ENCODE results near the gene TMEM176A. TPM values are rescaled to one million over a fixed set of nuclear protein-coding genes. Genes with fewer than 3 reads are reported as not detected.

Gene TMEM176A
- polyA plus RNA-seq, 1 donor, result 21.5 TPM

GRCh38 chr7:150820148-150820547 is 19.6 kb downstream of the TMEM176A start:
- DNase-seq, result no peak

GRCh38 chr7:150820578-150821198 is 20.1 kb downstream of the TMEM176A start:
- no peak for DNase-seq

- no peak for DNase-seq
Observed at GRCh38 chr7:150823043-150823442, 22.5 kb downstream of the TMEM176A start.

- DNase-seq, result no peak
Observed at GRCh38 chr7:150823484-150824126, 23.0 kb downstream of the TMEM176A start.

- DNase-seq, result no peak
Observed at GRCh38 chr7:150824379-150825177, 24.0 kb downstream of the TMEM176A start.

- no peak for DNase-seq
Observed at GRCh38 chr7:150826061-150826849, 25.7 kb downstream of the TMEM176A start.

GRCh38 chr7:150828384-150828783 is 27.8 kb downstream of the TMEM176A start:
- DNase-seq, result no peak

- DNase-seq, result no peak
Observed at GRCh38 chr7:150829426-150829825, 28.9 kb downstream of the TMEM176A start.

- no peak for DNase-seq
Observed at GRCh38 chr7:150830937-150831336, 30.4 kb downstream of the TMEM176A start.

GRCh38 chr7:150831851-150832250 is 31.3 kb downstream of the TMEM176A start:
- no peak for DNase-seq

- DNase-seq, result no peak
Observed at GRCh38 chr7:150835019-150835418, 34.5 kb downstream of the TMEM176A start.

- DNase-seq, result no peak
Observed at GRCh38 chr7:150835702-150836280, 35.2 kb downstream of the TMEM176A start.

- no peak for DNase-seq
Observed at GRCh38 chr7:150838965-150839650, 38.5 kb downstream of the TMEM176A start.

GRCh38 chr7:150842018-150842417 is 41.4 kb downstream of the TMEM176A start:
- DNase-seq, result no peak

- DNase-seq, result no peak
Observed at GRCh38 chr7:150842716-150843115, 42.1 kb downstream of the TMEM176A start.

GRCh38 chr7:150845421-150845861 is 44.9 kb downstream of the TMEM176A start:
- peak; percentile 55 for DNase-seq

- DNase-seq, result no peak
Observed at GRCh38 chr7:150846291-150847115, 45.9 kb downstream of the TMEM176A start.

GRCh38 chr7:150847536-150847935 is 47.0 kb downstream of the TMEM176A start:
- DNase-seq, result no peak

GRCh38 chr7:150848111-150848510 is 47.5 kb downstream of the TMEM176A start:
- no peak for DNase-seq

- no peak for DNase-seq
Observed at GRCh38 chr7:150848561-150849115, 48.1 kb downstream of the TMEM176A start.
